CD4-positive, alpha-beta T cell treated with Interleukin-17A for 1 hour (primary cell): Measurements from ENCODE around the gene UGT8.
A peak's percentile ranks its signal among the peaks of the same experiment; 100 is the strongest.
"Not testable (repeated sequence)": the region's sequence is repeated elsewhere in the genome, so short reads cannot be mapped to it uniquely, and the experiment has no call there.

Experiments
- DNase-seq: peaks from one replicate; pipeline ENCODE4 v3.0.0-alpha.2; 2020

Gene UGT8

DNA sequence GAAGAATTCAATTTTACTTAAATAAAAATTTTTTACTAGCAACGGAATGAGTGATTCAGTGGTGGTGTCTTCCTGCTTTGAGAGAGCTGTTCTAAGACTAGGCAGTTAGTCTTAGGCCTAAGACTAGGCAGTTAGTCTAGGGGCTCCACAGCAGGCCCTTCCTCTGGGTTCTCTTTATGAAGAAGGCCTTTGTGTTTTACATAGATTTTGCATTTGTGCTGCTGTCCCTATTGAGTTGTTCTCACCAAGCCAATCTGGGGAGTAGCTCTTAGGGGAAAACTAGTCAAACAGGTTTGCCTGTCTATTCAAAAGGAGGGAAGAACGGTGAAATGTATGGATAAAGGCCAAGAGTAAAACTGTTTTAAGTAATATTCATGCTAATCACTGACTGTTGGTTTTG, 7.6 kb downstream of the UGT8 start:
- DNase-seq: no peak

DNA sequence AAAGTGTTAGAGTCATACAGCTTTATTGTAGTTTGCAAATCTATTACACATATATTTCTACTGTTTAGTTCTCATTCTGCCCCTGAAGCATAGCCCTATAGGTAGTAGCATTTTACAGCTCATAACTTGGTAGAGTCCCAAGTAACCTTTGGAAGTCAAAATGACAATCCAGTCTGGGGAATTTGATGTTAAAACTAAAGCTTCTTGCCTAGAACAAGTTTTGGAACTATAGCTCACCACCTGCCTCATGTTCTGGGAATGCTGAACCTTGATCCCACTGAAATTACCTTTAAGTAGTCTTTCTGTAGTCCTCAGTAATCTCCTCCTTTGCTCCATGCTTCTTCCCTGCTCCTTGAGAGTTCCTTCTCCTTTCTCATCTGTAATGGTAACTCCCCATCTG, 8.4 kb downstream of the UGT8 start:
- DNase-seq: no peak

DNA sequence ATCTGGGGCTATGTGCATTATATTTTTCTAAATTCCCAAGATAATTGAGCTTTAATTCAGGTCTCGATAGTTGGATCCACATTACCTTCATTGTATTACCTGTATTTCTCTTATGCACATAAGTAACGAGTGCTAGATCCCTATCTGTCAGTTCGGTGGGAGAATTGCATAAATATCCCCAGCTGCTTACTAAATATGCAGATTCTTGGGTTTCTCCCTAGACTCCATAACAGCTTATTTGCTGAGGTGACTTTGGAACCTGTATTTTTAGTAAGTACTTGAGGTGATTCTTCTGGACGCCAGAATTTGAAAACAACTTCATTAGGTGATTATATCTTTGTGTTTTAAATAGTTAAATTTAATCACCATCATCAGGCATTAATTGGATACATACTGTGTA, 15.0 kb downstream of the UGT8 start:
- DNase-seq: no peak

DNA sequence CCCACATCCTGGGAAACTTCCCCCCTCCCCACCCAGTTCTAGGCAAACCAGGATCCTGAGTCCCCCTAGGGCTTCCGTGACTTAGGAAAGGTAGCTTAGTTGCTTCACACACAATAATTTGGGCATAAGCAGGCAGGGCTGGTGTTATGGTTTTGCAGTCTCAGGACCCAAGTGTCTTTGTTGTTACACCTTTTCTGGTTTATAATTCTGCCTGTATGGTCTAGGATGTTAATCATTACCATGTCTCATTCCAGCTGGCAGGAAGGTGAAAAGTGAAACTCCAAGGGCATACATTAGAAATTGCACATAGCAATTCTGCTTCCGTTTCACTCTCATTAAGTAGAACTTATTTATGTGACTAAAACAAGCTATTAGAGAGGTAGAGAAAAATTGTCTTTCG, 16.8 kb downstream of the UGT8 start:
- DNase-seq: no peak

DNA sequence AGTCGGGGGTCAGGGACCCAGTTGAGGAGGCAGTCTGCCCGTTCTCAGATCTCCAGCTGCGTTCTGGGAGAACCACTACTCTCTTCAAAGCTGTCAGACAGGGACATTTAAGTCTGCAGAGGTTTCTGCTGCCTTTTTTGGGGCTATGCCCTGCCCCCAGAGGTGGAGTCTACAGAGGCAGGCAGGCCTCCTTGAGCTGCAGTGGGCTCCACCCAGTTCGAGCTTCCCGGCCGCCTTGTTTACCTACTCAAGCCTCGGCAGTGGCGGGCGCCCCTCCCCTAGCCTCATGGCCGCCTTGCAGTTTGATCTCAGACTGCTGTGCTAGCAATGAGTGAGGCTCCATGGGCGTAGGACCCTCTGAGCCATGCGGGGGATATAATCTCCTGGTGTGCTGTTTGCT, 17.4 kb downstream of the UGT8 start:
- not testable (repeated sequence) for DNase-seq

DNA sequence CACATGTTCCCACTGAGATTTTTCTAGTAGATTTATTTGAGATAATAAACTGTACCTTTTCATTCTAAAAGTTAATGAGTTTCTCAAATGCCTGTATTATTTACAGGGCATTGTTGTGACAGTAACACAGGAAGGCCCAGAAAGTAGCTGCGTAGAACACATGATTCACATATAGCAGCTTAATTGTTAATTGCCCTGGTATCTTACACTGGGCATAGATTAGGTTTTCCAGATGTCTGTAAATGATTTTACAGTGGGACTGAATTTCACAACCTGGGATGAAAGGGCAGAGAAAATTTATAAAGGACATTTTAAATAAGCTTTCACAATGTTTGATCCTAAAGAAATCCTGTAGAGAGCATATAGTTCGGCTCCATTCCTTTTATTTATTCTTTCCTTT, 27.6 kb downstream of the UGT8 start:
- DNase-seq: no peak

DNA sequence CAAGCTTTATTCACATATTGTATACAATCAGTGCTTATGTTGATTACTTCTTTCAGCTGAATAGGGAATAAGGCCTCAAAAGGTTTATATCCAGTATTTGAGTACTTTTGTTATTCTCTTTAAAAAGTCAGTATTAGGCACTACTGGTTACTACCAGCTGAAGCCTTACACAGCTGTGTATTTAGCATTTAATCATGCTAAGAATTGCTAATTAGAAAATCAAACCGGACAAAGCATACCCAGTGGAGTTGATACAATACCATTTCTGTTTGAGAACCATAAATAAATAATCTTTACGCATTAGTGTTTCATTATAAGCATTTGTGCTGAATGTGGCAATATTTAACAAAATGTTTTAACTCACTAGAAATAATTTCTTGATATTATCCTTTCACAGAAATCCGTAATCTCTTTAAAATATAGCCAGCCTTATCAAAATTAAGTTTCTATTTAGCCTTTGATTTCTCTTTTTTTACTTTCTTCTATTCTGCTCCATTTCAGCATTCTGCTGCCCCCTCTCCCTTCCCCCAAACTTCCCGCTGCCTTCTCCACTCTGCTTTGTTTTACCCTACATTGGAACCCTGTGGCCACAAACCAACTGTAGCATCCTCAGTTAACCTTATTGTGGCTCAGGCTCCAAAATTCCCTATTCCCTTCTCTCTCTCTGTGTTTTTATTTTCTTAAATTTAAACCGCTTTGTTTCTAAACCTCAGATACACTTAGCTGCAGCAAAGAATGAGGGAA, 37.8 kb downstream of the UGT8 start:
- no peak for DNase-seq

DNA sequence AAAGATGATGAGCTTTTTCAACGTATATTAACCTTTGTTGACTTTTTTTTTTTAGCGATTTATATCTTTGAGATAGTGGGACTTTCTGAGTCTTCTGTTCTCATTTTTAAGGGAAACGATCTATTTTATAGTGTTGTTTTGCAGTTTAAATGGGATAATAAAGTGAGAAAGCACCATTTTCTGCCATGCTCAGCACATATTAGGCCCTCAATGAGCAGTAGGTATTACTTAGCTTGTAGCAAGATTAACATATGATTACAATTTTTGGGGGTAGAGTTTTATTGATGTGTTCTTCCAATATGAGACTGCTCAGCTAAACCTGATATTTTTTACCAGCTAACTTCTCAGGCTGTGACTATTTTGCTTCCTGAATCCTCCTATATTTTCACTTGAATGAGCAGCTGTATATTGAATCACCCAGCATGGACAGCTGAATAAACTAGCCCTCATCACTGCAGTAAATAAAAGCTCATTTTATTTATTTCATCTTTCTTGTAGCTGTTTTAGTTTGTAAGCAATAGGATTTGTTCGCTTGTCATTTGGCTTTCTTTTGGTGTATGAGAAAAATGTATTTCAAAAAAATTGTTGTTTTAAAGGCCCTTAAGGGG, 43.7 kb downstream of the UGT8 start:
- DNase-seq: no peak

DNA sequence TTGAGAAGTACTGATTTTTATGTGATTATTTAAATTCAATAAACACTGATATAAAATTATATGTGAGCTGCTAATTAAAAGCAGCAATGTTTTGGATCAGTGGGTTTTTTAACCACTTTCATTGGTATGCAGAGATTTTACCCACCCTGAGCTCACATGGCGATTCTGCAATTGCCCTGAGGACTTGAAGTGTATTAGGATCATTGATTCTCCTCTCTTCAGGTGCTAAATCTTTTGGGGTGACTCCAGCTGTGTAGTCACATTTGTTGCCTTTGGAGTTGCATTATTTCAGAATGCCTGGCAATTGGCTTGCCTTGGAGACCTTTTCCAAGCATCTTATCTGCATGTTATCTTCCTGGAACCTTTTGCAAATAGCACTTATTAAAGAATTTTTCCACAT, 51.3 kb downstream of the UGT8 start:
- no peak for DNase-seq

DNA sequence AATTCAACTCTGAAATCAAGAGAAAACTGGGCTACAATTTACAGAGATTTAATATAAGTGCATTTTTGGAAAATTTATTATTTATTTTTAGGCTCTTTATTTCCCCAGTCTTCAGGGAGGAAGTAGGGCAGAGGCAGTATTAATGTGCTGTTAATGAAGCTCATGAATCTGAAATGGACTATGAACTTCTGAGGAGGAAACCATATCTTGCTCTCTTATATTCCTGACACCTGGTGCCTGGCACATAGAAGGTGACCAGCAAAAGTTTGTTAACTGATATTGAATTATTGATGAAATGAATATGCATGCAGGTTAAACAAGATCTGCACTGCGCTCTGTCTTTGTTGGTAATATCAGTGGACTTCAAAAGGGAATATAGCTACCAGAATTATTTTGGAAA, 55.1 kb downstream of the UGT8 start:
- no peak for DNase-seq

DNA sequence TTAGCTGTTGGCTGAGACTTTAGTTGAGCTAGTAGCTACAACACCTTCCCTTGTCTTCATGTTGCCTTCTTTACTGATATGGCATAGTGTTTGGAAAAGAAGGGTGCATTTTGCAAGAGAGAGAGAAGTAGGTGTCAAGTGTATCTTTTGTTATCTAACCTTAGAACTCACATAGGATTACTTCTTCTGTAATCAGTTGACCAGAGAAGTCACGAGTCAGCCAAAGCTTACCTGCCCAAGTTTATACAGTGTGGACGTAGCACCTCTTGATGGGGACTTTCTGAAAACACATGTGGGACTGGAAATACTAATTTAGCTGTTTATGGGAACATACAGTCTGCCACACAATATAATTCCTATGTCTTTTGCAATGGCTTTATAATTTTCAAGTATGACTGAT, 56.0 kb downstream of the UGT8 start:
- no peak for DNase-seq

DNA sequence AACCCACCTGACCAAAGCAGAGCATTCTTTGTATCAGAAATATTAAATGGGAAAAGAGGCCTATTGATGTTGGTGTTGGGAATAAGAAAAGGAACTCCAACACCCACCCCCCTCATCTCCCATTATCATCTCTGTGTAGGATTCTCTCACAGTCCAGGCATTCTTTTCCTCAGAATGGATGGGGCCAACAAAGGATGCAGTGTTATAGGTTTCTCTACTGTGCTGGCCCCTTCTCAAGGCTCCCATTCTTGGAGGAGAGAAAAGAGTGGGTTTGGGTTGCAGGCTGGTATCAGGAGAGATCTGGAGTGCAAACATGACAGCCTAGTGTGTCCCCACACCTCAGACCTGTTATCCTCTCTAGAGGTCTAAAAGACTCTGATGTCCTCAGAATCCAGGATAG, 59.6 kb downstream of the UGT8 start:
- no peak for DNase-seq

DNA sequence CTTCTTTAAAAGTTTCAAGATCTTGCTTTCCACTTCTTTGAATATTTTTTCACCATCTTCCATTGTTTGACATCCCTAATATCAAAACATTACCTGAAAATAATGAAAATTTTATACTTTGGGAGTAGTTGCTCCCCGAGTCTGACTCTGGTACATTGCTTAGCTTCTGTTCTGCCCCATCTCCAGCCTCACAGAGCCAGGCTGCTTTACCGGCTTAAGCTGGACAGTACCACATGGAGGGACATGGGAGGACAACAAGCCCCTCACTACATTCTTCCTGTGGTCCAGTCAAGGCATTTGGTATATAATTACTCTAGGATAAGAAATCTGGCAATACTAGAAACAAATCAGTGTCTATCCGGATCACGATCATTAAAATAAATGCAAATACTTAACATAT, 60.2 kb downstream of the UGT8 start:
- no peak for DNase-seq

DNA sequence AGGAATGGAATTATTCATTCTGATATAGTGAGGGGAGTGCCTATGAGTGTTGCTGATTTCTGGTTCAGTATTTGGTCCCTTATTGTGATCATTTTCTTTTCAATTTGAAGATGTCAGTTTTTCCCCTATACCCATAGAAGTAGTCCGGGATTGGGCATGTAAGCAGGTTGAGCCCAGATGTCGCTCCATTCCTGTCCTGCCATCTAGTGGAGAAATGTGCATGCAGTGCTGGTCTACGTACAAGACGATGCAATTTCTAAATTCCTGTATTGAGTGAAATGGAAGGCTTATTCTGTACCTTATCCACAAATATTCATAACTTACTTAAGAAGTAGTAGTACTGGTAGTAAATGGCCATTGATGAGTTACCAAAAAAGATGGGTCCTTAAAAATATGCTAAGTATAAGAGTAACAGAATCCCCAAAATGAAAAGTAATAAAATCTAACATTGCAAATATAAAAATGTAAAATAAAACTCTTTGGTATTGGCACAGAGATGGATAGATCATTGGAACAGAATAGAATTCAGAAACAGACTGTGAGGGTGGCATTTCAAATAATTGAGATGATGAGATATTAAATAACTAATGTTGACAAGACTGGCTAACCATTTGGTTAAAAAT, 60.9 kb downstream of the UGT8 start:
- peak; percentile 41 for DNase-seq

DNA sequence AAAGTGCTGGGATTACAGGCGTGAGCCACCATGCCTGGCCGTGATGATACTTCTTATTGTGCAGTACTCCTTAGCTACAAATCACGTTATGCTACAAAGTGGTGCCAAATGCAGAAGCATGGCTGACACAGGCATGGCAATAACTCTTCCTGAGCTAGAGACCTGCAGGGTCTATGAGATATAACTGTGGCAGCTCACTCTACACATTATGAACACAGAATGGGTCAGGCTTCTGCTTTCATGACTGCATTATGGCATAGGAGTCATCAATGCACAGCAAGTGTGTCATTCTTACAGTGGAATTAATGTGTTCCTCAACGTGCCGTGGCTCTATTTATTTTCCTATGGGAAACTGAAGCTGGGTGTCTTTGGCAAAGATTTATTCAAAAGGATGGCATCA, 64.5 kb downstream of the UGT8 start:
- no peak for DNase-seq

DNA sequence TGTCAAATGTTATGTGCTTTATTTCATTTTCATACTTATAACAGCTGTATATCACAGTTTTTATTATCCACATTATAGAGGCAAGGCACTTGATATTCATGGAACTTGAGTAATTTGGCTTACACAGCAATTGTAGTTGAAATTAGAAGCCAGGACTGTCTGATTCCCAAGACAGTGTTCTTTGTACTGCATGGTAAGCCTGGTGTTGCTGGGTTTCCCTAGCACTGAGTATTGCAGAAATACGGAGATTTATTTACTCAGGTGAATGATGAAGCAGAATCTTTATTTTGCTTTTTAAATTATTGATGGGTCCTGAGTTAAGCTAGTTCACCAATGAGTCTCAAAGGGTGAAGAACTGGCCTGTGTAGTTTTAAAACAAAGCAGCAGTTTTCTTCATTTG, 70.0 kb downstream of the UGT8 start:
- DNase-seq: no peak

DNA sequence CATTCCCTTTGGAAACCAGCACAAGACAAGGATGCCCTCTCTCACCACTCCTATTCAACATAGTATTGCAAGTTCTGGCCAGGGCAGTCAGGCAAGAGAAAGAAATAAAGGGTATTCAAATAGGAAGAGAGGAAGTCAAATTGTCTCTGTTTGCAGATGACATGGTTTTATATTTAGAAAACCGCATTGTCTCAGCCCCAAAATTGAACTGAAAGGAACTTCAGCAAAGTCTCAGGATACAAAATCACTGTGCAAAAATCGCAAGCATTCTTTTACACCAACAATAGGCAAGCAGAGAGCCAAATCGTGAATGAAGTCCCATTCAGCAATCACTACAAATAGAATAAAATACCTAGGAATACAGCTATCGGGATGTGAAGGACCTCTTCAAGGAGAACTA, 72.1 kb downstream of the UGT8 start:
- not testable (repeated sequence) for DNase-seq

DNA sequence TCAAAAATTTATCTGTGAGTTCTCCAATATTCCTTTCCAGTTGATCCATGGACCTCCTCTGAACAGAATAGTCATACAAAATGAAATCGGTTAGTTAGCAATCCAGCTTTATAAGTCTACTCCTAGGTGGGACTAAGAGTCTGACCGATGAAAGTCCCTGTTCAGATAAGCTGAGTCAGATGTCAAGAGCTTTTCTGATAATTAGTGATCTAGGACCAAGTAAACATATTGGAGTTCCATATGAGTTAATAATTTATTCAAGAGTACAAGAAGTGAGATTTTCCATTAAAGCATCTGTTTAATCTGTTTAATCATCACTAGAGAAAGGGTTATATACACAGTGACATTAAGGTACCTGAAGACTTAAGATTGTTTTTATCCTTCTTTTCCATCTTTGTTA, 74.7 kb downstream of the UGT8 start:
- no peak for DNase-seq

DNA sequence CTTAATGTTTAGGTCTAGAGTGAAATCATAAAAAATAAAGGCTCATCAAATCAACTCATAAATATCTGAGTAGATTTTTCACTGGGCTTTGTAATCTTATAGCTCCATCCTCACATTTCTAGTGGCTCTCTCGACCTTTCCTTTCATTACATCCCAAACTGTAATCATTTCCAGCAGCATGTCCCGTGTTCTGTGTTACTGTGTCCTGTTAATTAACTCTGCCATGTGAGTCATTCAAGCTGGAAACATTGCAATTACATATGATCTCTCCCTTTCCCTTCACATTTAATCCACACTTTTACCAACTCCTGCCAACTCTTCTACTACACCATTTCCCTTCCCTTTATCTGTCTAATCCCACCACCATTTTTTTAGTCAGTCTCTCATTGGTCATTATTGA, 75.5 kb downstream of the UGT8 start:
- no peak for DNase-seq

DNA sequence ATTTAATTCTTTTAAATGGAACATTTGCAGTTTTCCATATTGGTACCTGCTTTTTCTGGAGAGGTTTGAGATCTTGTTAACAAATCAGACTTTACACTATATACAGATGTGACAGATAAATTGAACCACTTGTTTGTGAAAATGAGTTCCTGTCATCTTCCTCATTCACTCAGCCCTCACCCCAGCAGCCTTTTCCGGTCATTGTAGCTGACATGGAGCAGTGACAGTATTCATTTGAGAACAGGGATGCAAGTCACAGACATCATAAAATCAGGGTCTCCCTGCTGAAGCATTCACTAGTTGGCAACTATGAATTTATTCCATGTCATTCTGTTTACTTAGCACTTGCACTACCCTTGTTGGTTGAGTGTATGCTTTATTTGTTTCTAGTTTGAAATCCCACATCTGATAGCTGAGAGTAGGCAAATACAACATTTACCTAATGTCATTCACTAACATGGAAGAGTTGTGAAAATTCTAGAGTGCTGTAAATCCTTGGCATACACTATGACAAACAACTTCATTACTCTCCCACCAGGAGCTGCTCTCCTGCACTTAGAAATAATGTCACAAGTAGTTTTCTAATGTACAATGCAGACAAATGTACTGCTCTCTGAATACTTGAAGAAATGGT, 78.9 kb downstream of the UGT8 start:
- no peak for DNase-seq

DNA sequence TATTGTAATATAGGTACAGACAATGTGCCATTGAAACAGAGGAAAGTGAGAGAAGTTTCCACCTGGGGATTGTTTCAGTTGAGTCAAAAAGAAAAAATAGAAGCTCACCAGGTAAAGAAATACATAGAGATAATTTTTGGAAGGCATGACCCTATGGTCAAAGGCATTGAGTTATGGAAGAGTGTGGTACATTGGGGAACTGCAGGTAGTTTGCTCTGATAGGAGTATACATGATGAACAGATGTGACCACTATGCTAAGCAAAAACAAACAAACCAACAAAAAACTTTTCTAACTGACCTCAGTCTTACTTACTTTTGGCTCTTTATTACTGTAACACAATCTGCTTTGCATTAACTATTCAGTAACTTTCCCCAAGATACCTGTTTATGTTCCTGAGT, 85.9 kb downstream of the UGT8 start:
- no peak for DNase-seq

DNA sequence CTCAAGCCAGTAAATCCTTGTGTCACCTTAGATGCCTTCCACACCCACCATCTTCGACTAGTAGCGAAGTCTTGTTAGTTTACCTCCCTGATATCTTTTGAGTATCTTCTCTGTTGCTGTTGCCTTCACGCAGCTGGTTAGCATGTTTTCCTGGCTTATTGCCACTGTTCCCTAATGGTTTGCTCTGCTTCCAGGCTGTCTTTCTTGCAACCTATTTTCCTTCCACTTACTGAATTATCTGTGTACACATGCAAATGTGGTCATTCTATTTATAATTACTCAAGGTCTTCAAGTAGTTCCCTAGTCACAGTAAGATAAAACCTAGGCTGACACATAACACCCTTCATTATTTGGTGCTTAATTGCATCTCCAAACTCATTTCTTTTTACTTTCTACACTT, 89.5 kb downstream of the UGT8 start:
- no peak for DNase-seq

DNA sequence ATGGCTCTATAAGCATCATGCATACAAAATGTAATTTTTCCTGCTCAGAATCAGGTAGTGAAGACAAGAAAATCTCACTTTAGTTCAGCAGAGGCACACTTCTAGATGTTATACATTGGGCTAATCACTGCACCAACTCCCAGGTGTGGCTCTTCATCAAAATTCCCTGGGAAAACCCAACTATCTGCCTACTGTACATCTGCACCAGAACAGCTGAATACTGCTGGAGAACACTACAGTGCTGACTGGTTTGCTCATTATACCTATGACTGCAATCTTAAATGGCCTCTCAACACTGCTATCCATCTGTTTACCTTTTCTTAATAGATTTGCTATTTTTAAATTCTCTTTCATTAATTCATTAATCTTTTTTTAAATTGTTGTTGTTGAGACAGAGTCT, 92.0 kb downstream of the UGT8 start:
- DNase-seq: no peak

DNA sequence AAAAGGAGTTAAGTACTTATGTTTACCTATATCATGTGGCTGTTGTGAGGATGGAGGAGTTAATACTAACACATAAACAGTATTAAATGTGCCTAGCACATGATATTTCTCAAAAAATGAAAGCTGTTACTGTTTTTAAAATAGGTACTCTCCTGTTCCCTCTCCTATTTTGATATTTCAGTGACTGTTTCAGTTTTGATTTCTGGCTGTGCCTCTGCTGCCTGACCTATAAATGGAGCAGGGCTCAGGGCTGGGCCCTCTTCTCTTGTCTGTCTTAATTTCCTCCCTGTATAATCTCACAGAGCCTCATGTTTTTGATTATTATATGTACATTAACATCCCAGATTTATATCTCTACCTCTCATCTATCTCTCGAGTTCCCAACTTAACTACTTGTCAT, 93.3 kb downstream of the UGT8 start:
- DNase-seq: no peak
